Activated gamma-delta T cell (primary cell): ENCODE measurements around the gene SLC25A21.
"Not testable (repeated sequence)": the region's sequence is repeated elsewhere in the genome, so short reads cannot be mapped to it uniquely, and the experiment has no call there.

Source experiments
- DNase-seq: peaks from one replicate; lab custom pipeline; 2025; lab: John Stamatoyannopoulos, UW

The SLC25A21 gene

DNA sequence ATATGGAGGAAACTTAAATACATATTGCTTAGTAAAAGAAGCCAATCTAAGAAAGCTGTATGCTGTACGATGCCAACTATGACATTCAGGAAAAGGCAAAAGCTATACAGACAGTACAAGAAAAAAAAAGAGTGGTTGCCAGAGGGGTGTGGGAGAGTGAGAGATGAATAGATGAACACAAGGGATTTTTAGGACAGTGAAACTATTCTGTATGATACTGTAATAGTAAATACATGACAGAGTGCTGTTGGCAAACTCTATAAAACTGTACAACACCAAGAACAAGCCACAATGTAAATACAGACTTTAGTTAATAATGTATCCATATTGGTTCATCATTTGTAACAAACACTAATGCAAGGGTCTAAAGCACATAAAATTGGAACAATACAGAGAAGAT is 14.5 kb upstream of the SLC25A21 start:
- DNase-seq, result no peak

DNA sequence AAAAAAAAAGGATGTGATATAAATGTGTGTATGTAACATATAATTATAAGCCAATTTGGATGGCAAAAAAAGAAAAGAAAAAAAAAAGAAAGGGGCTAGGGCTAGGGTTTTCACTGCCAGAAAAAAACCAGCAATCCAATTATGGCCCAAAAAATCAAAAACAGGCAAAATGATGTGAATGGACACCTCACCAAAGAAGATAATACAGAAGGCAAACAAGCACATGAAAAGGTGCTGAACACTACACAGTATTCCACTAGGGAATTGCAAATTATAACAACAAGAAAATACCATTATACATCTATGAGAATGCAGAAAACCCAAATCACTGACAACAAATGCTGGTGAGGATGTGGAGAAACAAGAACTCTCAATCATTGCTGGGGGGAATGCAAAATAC is 13.3 kb upstream of the SLC25A21 start:
- DNase-seq, result no peak

- DNase-seq, result not testable (repeated sequence)
Measured at GRCh38 chr14:37184520-37184919, 12.1 kb upstream of the SLC25A21 start.

DNA sequence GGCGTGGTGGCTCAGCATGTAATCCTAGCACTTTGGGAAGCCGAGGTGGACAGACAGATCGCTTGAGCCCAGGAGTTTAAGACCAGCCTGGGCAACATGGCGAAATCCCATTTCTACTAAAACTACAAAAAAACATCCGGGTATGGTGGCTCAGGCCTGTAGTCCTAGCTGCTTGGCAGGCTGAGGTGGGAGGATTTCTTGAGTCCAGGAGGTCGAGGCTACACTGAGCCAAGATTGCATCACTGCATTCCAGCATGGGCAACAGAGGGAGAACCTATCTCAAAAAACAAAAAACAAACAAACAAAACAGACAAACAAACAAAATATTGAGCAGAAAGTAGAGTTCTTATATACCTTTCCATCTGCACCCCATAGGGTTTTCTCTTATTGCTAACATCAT is 9.0 kb upstream of the SLC25A21 start:
- no peak for DNase-seq

GRCh38 chr14:37180886-37181285 is 8.5 kb upstream of the SLC25A21 start:
- not testable (repeated sequence) for DNase-seq

- no peak for DNase-seq
Measured at GRCh38 chr14:37179896-37180502, 7.6 kb upstream of the SLC25A21 start.

- DNase-seq, result no peak
Measured at GRCh38 chr14:37172936-37173614, 669 bp upstream of the SLC25A21 start.

DNA sequence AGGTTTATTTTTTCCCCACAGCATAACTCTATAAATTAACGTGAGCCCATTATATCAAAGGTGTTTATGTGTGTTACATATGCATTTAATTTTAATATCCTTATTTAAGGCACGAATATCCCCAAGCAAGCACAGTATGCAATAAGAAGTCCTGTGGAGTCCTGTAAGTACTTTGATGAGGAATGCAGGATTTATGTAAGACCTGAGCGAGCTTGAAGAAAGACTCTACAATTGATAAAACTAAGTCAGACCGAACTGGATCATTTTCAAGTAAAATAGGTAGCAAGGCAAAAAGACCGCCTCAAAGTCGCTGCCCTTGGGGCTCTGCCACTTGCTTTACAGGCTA is 755 bp downstream of the SLC25A21 start:
- DNase-seq, result no peak

DNA sequence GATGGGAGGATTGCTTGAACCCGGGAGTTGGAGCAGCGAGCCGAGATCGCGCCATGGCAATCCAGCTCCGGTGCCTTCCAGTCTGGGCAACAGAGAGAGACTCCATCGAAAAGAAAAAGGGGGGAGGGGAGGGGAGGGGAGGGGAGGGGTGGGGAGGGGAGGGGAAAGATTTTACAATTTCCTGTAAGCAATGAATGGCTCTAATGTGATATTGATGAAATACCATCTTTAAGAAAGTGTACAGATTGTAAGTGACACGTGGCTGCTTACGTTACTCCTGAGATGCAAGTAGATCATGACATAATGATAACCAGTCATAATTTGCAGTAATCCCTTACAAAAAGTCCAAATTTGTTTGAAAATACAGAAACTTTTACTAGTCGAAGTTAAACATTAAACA is 1.4 kb downstream of the SLC25A21 start:
- DNase-seq, result no peak

- DNase-seq, result no peak
Measured at GRCh38 chr14:37170237-37170636, 2.2 kb downstream of the SLC25A21 start.

GRCh38 chr14:37168721-37169120 is 3.7 kb downstream of the SLC25A21 start:
- DNase-seq, result no peak

DNA sequence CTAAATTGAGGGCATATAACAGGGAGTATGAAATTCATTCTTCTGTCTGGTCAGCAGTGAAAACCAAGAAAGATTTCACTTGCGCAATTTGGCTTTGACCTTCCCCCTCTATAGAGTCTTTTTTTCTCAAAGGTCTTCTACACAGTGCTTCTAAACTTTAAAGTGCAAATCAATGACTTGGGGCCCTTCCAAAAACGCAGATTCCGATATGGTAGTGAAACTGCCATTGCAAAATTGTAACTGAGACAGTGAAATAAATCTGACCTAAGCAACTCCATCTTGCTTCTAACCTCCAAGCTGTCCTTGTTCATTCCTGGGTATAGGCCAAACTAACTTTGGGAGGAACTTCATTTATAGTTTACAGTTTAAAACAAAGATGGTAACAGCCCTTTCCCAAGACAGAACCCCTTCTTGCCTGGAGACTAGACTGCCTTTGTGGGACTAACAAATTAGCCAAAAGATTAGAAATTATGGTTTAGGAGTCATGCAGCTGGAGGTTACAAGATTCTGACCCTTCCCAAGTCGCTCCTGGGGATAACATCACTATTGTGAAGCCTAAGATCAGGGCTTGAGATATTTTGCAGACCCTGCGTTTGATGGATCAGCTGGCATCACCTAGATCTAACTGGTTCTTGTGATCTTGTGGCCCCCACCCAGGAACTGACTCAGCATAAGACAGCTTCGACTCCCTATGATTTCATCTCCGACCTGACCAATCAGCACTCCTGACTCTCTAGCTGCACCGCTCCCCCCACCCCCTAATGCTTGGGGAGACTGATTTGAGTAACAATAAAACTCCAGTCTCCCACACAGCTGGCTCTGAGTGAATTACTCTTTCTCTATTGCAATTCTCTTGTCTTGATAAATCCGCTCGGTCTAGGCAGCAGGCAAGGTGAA is 5.0 kb downstream of the SLC25A21 start:
- no peak for DNase-seq

DNA sequence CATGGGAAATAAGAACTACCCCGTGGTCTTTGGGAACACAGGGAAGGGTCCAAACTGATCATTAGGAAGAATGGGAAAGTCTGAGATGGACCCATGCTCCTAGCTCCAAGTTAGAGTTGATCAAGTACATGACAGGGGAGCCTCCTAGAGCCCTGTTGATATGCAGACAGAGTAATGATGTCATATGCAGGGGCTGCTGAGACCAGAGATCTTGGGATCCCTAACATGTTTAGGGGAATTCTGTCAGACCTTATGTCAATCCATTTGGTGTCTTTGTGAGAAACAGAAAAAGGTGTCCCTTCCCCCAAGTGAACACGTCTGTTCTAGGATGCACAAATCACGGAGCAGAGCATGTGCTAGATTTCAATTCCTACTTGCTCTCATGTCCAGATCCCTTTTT is 6.6 kb downstream of the SLC25A21 start:
- no peak for DNase-seq

DNA sequence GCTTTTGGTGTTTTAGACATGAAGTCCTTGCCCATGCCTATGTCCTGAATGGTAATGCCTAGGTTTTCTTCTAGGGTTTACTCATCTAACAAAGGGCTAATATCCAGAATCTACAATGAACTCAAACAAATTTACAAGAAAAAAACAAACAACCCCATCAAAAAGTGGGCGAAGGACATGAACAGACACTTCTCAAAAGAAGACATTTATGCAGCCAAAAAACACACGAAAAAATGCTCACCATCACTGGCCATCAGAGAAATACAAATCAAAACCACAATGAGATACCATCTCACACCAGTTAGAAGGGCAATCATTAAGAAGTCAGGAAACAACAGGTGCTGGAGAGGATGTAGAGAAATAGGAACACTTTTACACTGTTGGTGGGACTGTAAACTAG is 10.1 kb downstream of the SLC25A21 start:
- not testable (repeated sequence) for DNase-seq

DNA sequence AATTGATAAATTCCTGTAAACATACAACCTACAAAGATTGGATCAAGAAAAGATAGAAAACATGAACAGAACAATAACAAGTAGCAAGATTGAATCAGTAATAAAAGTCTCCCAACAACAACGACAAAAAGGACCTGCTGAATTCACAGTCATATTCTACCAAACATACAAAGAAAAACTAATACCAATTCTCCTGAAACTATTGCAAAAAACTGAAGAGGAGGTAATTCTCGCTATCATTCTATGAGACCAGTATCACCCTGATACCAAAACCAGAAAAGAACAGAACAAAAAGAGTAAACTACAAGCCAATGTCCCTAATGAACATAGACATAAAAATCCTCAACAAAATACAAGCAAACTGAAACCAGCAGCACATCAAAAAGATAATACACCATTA is 14.4 kb downstream of the SLC25A21 start:
- no peak for DNase-seq

DNA sequence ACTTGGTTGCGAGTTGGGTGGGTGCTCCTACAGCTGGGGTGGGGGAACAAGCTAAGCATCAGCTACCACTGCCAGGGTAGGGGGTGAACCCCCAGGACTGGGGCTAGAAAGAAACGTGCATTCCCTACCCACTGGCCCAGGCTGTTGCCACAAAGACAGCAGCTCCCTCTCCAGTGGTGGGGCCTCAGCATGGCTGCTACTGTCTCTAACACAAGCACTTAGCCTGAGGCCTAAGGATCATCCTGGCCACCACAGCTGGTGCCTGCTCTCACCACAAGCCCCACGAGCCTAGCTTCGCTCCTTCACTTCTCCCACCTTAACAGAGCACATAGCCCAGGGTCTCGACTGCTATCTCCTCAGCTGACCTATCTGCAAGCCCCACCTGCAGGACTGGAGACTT is 18.9 kb downstream of the SLC25A21 start:
- no peak for DNase-seq

DNA sequence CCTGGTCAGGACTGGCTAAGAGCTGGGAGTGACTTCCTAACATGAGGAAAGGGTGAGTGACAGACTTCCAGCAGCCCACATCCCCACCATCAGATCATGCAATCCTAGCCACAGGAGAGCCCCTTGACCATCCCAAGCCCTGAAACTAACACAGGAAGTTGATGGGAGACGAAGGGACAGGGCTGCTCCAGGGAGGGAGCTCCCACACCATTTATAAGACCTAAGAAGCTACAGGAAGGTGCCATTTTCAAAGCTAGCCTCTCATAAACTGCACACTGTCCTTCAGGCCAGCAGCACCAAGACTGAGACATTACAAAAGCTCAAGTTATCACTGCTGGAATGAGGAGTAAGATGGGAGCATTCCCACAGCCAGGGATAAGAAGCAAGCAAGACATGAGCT is 19.4 kb downstream of the SLC25A21 start:
- no peak for DNase-seq

DNA sequence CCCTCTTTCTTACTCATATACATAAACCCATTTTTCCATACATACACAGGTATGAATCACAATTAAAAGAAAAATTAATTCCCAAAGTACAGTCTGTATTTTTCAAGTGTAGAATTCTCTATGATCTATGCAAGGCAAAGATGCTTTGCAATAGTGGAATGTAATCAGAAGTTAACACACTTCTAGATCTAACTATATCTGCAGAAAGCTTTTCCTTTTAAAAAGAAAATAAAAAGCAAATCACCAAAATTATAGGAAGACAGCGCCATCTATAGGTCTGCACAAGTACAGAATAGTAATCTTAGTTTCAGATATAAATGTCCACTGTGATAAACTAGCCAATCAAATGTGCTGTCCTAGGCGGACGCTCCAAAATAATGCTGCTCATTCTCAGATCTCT is 22.0 kb downstream of the SLC25A21 start:
- no peak for DNase-seq

DNA sequence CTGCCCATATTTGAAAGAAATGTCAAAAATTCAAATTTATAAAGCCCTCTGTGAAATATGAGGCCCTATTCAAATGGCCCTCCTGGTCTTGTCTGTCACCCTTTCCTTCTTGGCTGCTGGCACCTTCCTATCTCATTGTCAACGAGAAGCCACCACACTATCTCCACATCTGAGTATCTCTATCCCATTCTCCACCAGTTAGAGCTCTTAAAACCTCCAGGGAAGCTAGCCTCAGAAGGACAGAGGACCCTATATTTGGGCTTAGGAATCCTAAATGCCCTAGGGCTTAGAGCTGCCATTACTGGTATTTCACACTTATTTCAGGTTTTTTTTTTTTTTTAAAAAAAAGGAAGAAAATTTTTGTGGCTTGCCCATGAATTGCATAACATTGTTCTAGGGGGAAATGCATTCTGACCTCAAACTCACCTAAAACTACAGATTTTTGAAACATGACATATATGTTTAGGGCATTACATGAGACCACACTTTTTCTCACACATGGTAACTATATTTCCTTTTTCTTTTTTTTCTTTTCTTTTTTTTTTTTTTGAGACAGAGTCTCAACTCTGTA is 25.0 kb downstream of the SLC25A21 start:
- DNase-seq, result no peak

DNA sequence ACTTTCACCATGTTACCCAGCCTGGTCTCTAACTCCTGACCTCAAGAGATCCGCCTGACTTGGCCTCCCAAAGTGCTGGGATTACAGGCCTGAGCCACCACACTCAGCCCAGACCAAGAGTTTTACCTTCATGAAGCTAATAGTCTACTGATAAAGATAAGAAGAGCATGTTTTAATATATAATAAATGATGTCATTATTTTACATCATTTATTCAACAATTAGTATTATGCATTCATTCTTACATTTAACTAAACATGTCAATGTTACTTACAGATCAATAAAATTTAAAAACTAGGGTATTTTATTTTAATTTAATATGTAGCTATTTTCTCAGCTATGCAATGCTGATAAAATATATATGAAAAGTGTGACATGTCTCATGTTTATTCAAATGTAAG is 26.0 kb downstream of the SLC25A21 start:
- not testable (repeated sequence) for DNase-seq

GRCh38 chr14:37145395-37145794 is 27.0 kb downstream of the SLC25A21 start:
- DNase-seq, result no peak

DNA sequence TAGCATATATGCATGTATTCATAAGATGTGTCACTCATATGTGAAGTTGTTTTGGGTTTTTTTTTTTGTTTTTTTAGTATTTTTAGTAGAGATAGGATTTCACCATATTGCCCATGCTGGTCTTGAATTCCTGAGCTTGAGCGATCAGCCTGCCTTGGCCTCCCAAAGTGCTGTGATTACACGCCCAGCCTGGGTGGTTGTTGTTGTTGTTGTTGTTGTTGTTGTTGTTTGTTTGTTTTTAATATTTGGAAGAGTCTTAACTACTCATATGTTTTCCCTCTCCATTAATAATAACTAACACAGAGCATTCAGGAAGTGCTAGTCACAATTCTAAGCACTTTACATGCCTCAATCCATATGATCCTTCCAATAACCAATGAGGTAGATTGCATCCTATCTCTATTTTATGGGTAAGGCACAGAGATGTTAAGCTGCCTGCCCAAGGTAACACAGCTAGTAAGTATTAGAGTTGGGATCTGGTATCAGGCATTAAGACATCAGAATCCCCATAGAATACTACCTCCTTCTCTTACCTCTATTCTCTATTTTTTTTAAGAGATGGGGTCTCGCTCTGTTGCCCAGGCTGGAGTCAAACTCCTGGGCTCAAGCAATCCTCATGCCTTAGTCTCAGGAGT is 27.6 kb downstream of the SLC25A21 start:
- no peak for DNase-seq
